Stomach (tissue), 9 donors: ENCODE measurements around the gene USP9X. TPM values are rescaled to one million over a fixed set of nuclear protein-coding genes. Genes with fewer than 3 reads are reported as not detected.

Experiments
- DNase-seq, 2 donors: peaks; one replicate each; pipeline versions ENCODE4 v3.0.0 to v3.0.0-alpha.2; 2013 to 2019
- H3K27ac ChIP-seq, 5 donors: fragments of 200-600 bp in 4 of 5; sonication (generic) in 4 of 5; one replicate each; pipeline ENCODE4 v1.5.1; 2013 to 2019; ENCODE audit warnings: mild to moderate bottlenecking in 1 of 5, moderate library complexity in 1 of 5
- H3K27me3 ChIP-seq, 3 donors: fragments of 200-600 bp; sonication (generic); one replicate each; pipeline ENCODE4 v1.5.1; 2017 to 2019; ENCODE audit warnings: mixed run types in 1 of 3
- H3K36me3 ChIP-seq, 4 donors: fragments of 200-600 bp; sonication (generic); 1 replicate in 3 of 4; 2 replicates in 1 of 4; pipeline ENCODE4 v1.5.1; 2016 to 2019
- H3K4me1 ChIP-seq, 4 donors: fragments of 200-600 bp; sonication (generic); one replicate each; pipeline ENCODE4 v1.5.1; 2016 to 2019
- H3K4me3 ChIP-seq, 4 donors: fragments of 200-600 bp; sonication (generic) in 3 of 4; one replicate each; pipeline ENCODE4 v1.5.1; 2016 to 2019; ENCODE audit warnings: mild to moderate bottlenecking in 1 of 4
- H3K9me3 ChIP-seq, 4 donors: fragments of 200-600 bp; sonication (generic); one replicate each; pipeline ENCODE4 v1.5.1; 2016 to 2019
- CTCF ChIP-seq, 7 experiments: fragments of 450-650 bp in 4 of 7; fragments of 200-600 bp in 3 of 7; sonication (generic) in 3 of 7; IDR thresholded peaks; one replicate each; pipeline ENCODE4 v1.5.1; 2016 to 2019; ENCODE audit warnings: antibody characterized with exemption in 7 of 7, control low read depth in 2 of 7, mild to moderate bottlenecking in 1 of 7
- EP300 ChIP-seq: sonication (generic); formaldehyde crosslinking; IDR thresholded peaks from one replicate; pipeline ENCODE4 v1.6.1; 2017; ENCODE audit warnings: antibody characterized with exemption
- POLR2A ChIP-seq, 4 donors: fragments of 450-650 bp; IDR thresholded peaks; one replicate each; pipeline ENCODE4 v1.6.1; 2016; ENCODE audit warnings: antibody characterized with exemption in 4 of 4, control low read depth in 2 of 4, mild to moderate bottlenecking in 1 of 4, moderate library complexity in 1 of 4
- POLR2AphosphoS5 ChIP-seq, 3 donors: sonication (generic); formaldehyde crosslinking; IDR thresholded peaks; one replicate each; pipeline ENCODE4 v1.6.1; 2016; ENCODE audit warnings: antibody characterized with exemption in 3 of 3
- WGBS, 5 donors: extraction: QIAGEN DNeasy Blood & Tissue Kit in 3 of 5; methylation state at CpG; one replicate each; pipeline versions ENCODE4 v1.1.5 to v1.1.7; 2013 to 2018; 5-methylcytosine and 5-hydroxymethylcytosine counted together
- intact Hi-C: fragments of 100-400 bp; cut with DNase I; formaldehyde crosslinking; loops from one replicate; pipeline ENCODE4 v1.15.1; 2023; ENCODE audit warnings: low total_unique reads
- polyA plus RNA-seq, 3 donors: library from polyadenylated mRNA; stranded (reverse); fragments of 200-250 nt; gene quantifications; one replicate each; pipeline ENCODE4 v1.2.3, GENCODE V29; 2013
- total RNA-seq, 5 donors: library from RNA; depleted of rRNA; stranded (reverse); fragments of >200 nt; gene quantifications; one replicate each; pipeline versions ENCODE4 v1.1.0 to v1.2.3, GENCODE V29; 2014 to 2016
- donor health status: healthy with polysubstance abuse.
- donor health status: Bipolar disorder and iron deficiency.
- donor health status: healthy.

Gene USP9X
- total and polyA plus RNA-seq, 8 donors: 6.5 to 252 (median 52.6) TPM

- peak overlapping the region in 1 of 5 donors; percentile 14 for H3K27ac ChIP-seq
These were observed 31.7 kb downstream of the USP9X start for GRCh38 chrX:41116948-41117347.

GRCh38 chrX:41118156-41118555, 32.9 kb downstream of the USP9X start:
- Histone ChIP-seq H3K4me1 (peaks cover 0 to 89% (median 39%) of the 10 kb centered on the region in 4 donors), H3K4me3 (no peak overlapping the region), H3K36me3 (no peaks in the 10 kb centered on the region), H3K27me3 (no peaks in the 10 kb centered on the region), H3K9me3 (peaks cover 0 to 7% (median 0%) of the 10 kb centered on the region in 4 donors), H3K27ac (peak overlapping the region in 1 of 5 donors; percentile 14)
- 59 to 86% (median 72%) methylated on average over 5 of the region's 5 CpGs for WGBS, 5 donors
- intact Hi-C loops: loop anchor here (10.0 kb wide), 1 partner anchor 243 kb away; no protein-coding TSS in a partner anchor
- TF ChIP-seq CTCF (IDR thresholded peaks at IDR 0.05) (no peak), POLR2A (IDR thresholded peaks at IDR 0.05) (no peak), EP300 (no peak), POLR2AphosphoS5 (IDR thresholded peaks at IDR 0.05) (no peak)
- no peak for DNase-seq

More at GRCh38 chrX:41116948-41117347, 31.7 kb downstream of the USP9X start:
- H3K27me3 ChIP-seq: no peaks in the 10 kb centered on the region
- peak in 1 of 2 donors; percentile 18 for DNase-seq
- H3K9me3 ChIP-seq: no peaks in the 10 kb centered on the region
- no peaks in the 10 kb centered on the region for H3K36me3 ChIP-seq
- no peak overlapping the region for H3K4me3 ChIP-seq
- TF ChIP-seq POLR2AphosphoS5 (IDR thresholded peaks at IDR 0.05): no peak
- no peak for TF ChIP-seq EP300
- no peak for TF ChIP-seq POLR2A (IDR thresholded peaks at IDR 0.05)
- TF ChIP-seq CTCF (IDR thresholded peaks at IDR 0.05): no peak
- 10 to 42% (median 15%) methylated on average over 4 of the region's 4 CpGs for WGBS, 5 donors
- H3K4me1 ChIP-seq: peaks cover 0 to 93% (median 42%) of the 10 kb centered on the region in 4 donors
- intact Hi-C loops: loop anchor here (10.0 kb wide), 1 partner anchor 242 kb away; no protein-coding TSS in a partner anchor

- no peaks in the 10 kb centered on the region for H3K27me3 ChIP-seq
- H3K36me3 ChIP-seq: peaks cover 0 to 13% (median 9%) of the 10 kb centered on the region in 4 donors
- WGBS, 5 donors: 80 to 87% (median 84%) methylated on average over 6 of the region's 6 CpGs
- H3K4me3 ChIP-seq: no peak overlapping the region
- H3K27ac ChIP-seq: no peak overlapping the region
- peaks cover 0 to 75% (median 35%) of the 10 kb centered on the region in 4 donors for H3K4me1 ChIP-seq
- peaks cover 0 to 7% (median 0%) of the 10 kb centered on the region in 4 donors for H3K9me3 ChIP-seq
- TF ChIP-seq CTCF (IDR thresholded peaks at IDR 0.05) (no peak), POLR2AphosphoS5 (IDR thresholded peaks at IDR 0.05) (no peak), POLR2A (IDR thresholded peaks at IDR 0.05) (no peak), EP300 (no peak)
- DNase-seq: no peak
- intact Hi-C loops: loop anchor here (10.0 kb wide), 1 partner anchor 245 kb away; no protein-coding TSS in a partner anchor
These were observed 34.6 kb downstream of the USP9X start for GRCh38 chrX:41119803-41120202.

- peaks cover 0 to 58% (median 25%) of the 10 kb centered on the region in 4 donors for H3K4me1 ChIP-seq
- WGBS, 5 donors: 92 to 100% (median 97%) methylated on average over 1 of the region's 1 CpG
- H3K4me3 ChIP-seq: no peak overlapping the region
- H3K9me3 ChIP-seq: peaks cover 0 to 7% (median 0%) of the 10 kb centered on the region in 4 donors
- no peaks in the 10 kb centered on the region for H3K27me3 ChIP-seq
- DNase-seq: no peak
- peaks cover 0 to 14% (median 9%) of the 10 kb centered on the region in 4 donors for H3K36me3 ChIP-seq
- TF ChIP-seq POLR2AphosphoS5 (IDR thresholded peaks at IDR 0.05) (no peak), EP300 (no peak), CTCF (IDR thresholded peaks at IDR 0.05) (no peak), POLR2A (IDR thresholded peaks at IDR 0.05) (no peak)
- intact Hi-C loops: no loop called here
- H3K27ac ChIP-seq: no peak overlapping the region
These were observed 36.5 kb downstream of the USP9X start for GRCh38 chrX:41121766-41122165.
